GM23338 (cell line): ENCODE results near the gene MAP2K4. TPM values are rescaled to one million over a fixed set of nuclear protein-coding genes. Genes with fewer than 3 reads are reported as not detected.
"Not testable (repeated sequence)": the region's sequence is repeated elsewhere in the genome, so short reads cannot be mapped to it uniquely, and the experiment has no call there.

Source experiments
- ATAC-seq: fragments of 200-7000 bp; cut with Tn5 transposase; 3 replicates; pipeline ENCODE4 v1.9.1; 2020
- DNase-seq: peaks from one replicate; pipeline ENCODE4 v3.0.0-alpha.2; 2015; ENCODE audit warnings: low spot score
- H2AFZ ChIP-seq: fragments of 200-600 bp; sonication (generic); 2 replicates; pipeline ENCODE4 v1.8.0; 2016; ENCODE audit warnings: antibody characterized with exemption, mild to moderate bottlenecking, moderate library complexity
- H3F3A ChIP-seq: fragments of 200-600 bp; sonication (generic); replicated peaks from 2 replicates; pipeline ENCODE4 v1.8.0; 2017; ENCODE audit warnings: antibody characterized with exemption, mixed run types, low read depth
- H3K27ac ChIP-seq: fragments of 200-600 bp; sonication (generic); 2 replicates; pipeline ENCODE4 v1.6.1; 2016; ENCODE audit warnings: low read depth
- H3K27me3 ChIP-seq: fragments of 200-600 bp; sonication (generic); 2 replicates; pipeline ENCODE4 v1.8.0; 2016; ENCODE audit warnings: mild to moderate bottlenecking, mixed run types, moderate library complexity; ENCODE audit not compliant: insufficient read depth
- H3K36me3 ChIP-seq: fragments of 200-600 bp; sonication (generic); 2 replicates; pipeline ENCODE4 v1.8.0; 2016; ENCODE audit warnings: mild to moderate bottlenecking; ENCODE audit not compliant: insufficient read depth
- H3K4me1 ChIP-seq: fragments of 200-600 bp; sonication (generic); 2 replicates; pipeline ENCODE4 v1.8.0; 2016; ENCODE audit warnings: mild to moderate bottlenecking, moderate library complexity; ENCODE audit not compliant: insufficient read depth
- H3K4me2 ChIP-seq: fragments of 200-600 bp; sonication (generic); 2 replicates; pipeline ENCODE4 v1.7.1; 2017; ENCODE audit warnings: mixed run types
- H3K4me3 ChIP-seq: fragments of 200-600 bp; sonication (generic); 2 replicates; pipeline ENCODE4 v1.6.1; 2016; ENCODE audit warnings: mixed run types
- H3K79me2 ChIP-seq: fragments of 200-600 bp; sonication (generic); replicated peaks from 2 replicates; pipeline ENCODE4 v1.8.0; 2017; ENCODE audit warnings: mild to moderate bottlenecking; ENCODE audit not compliant: insufficient read depth
- H3K9me2 ChIP-seq: fragments of 200-600 bp; sonication (generic); 2 replicates; pipeline ENCODE4 v1.8.0; 2017; ENCODE audit not compliant: insufficient read depth
- H4K20me1 ChIP-seq: fragments of 200-600 bp; sonication (generic); replicated peaks from 2 replicates; pipeline ENCODE4 v1.8.0; 2017; ENCODE audit warnings: mild to moderate bottlenecking; ENCODE audit not compliant: insufficient read depth
- H3K27ac Mint-ChIP-seq: 2 replicates; pipeline ENCODE4 v1.8.0; 2020; ENCODE audit warnings: inconsistent platforms, mild to moderate bottlenecking, moderate library complexity, mixed read lengths
- H3K27me3 Mint-ChIP-seq: 3 replicates; pipeline ENCODE4 v1.8.0; 2022; ENCODE audit warnings: low read depth, mild to moderate bottlenecking, moderate library complexity, mixed read lengths, inconsistent platforms; ENCODE audit not compliant: insufficient read depth, poor library complexity
- H3K36me3 Mint-ChIP-seq: 3 replicates; pipeline ENCODE4 v1.8.0; 2021; ENCODE audit warnings: low read depth, mild to moderate bottlenecking, inconsistent platforms, moderate library complexity, mixed read lengths
- H3K4me1 Mint-ChIP-seq: 3 replicates; pipeline ENCODE4 v1.8.0; 2020; ENCODE audit warnings: mild to moderate bottlenecking, inconsistent platforms, mixed read lengths
- H3K4me3 Mint-ChIP-seq: 3 replicates; pipeline ENCODE4 v1.8.0; 2021; ENCODE audit warnings: moderate library complexity, mild to moderate bottlenecking, inconsistent platforms, mixed read lengths
- H3K9me3 Mint-ChIP-seq: 3 replicates; pipeline ENCODE4 v1.8.0; 2020; ENCODE audit warnings: moderate library complexity, mild to moderate bottlenecking, inconsistent platforms, mixed read lengths
- CREB1 ChIP-seq: fragments of 250-450 bp; sonication (Bioruptor Pico); IDR thresholded peaks from 2 replicates; pipeline ENCODE4 v1.5.0; 2020; ENCODE audit warnings: low read depth, mild to moderate bottlenecking, moderate library complexity
- EZH2 ChIP-seq: fragments of 200-600 bp; sonication (generic); IDR thresholded peaks from one replicate; pipeline ENCODE4 v1.8.0; 2017; ENCODE audit warnings: antibody characterized with exemption, mild to moderate bottlenecking, low read depth; ENCODE audit not compliant: unreplicated experiment
- EZH2phosphoT487 ChIP-seq: fragments of 200-600 bp; sonication (generic); IDR thresholded peaks from one replicate; pipeline ENCODE4 v1.8.1; 2018; ENCODE audit warnings: antibody characterized with exemption; ENCODE audit not compliant: unreplicated experiment
- NANOG ChIP-seq: IDR thresholded peaks from 2 replicates; pipeline ENCODE4 v1.6.1; 2016; ENCODE audit warnings: antibody characterized with exemption, borderline replicate concordance
- POLR2AphosphoS5 ChIP-seq: IDR thresholded peaks from 2 replicates; pipeline ENCODE4 v1.6.1; 2016; ENCODE audit warnings: antibody characterized with exemption, low read depth
- ZNF114 ChIP-seq: fragments of 250-450 bp; sonication (Bioruptor Pico); IDR thresholded peaks from 2 replicates; pipeline ENCODE4 v1.5.0; 2020; ENCODE audit warnings: mild to moderate bottlenecking, moderate library complexity
- long read RNA-seq: library from polyadenylated mRNA; unstranded; transcript quantifications from one replicate; pipeline ENCODE4 v2.0.0, GENCODE V29; 2020; ENCODE audit not compliant: unreplicated experiment
- polyA plus RNA-seq: library from polyadenylated mRNA; unstranded; fragments of >200 nt; fragmentation: Nextera tagmentation; extraction: Ambion mirVana; gene quantifications from 2 replicates; pipeline ENCODE4 v1.2.1, GENCODE V29; 2016
- total RNA-seq: library from RNA; depleted of rRNA; stranded (reverse); fragments of >200 nt; shearing (Covaris generic); gene quantifications from 2 replicates; pipeline ENCODE4 v1.2.3, GENCODE V29; 2014; rRNA removed
- TF ChIP-seq, protein P1 (sequence below): IDR thresholded peaks from one replicate; pipeline ENCODE4 v1.6.1; 2018; ENCODE audit warnings: antibody characterized with exemption; ENCODE audit not compliant: unreplicated experiment

MAP2K4 gene
- total RNA-seq (36.4 and 36.9 TPM in 2 replicates), polyA plus RNA-seq (23.3 and 25.3 TPM in 2 replicates)
- long read RNA-seq, partial matches to known transcripts = 3 of 4 reads
- long read RNA-seq, other reads (novel, unspliced or antisense) = 1 of 4 reads

DNA sequence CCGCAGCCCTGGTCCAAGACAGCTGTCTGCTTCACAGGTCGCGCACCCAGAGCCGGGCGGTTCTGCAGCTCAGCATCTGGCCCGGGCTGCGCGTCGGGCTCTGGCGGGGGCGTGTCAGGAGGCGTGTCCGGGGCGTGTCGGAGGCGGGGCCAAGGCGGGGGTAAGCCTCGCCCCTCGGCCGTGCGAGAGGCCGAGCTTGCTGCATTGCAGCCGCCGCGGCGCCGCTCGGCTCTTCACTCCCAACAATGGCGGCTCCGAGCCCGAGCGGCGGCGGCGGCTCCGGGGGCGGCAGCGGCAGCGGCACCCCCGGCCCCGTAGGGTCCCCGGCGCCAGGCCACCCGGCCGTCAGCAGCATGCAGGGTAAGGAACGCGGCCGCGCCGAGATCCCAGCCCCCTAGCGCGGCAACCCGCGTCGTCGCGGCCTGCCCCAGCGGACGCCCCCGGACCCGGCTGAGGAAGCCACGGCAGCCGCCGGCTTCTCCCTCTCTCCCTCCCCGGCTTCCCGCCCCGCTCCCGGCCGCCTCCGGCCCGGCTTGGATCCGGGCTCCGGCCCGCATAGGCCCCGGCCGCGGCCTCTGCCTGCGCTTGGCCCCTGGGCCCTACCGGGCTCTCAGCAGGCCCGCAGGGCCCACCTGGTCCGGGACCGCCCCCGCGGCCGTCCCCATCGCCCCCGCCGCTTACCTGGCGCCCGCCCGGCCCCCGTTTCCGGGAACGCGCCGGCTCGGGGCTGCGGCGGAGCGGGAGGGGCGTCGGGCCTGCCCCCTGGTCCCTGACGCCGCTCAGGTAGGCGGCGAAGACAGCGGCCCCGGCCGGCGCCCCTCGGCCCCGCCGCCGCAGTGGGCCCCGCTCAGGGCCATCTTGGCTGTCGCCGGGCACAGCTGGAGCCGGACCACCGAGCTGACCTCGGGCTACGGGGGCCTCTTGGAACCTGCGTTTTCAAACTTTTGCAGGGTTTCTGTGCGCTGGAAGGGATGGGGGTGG, at the start of gene MAP2K4:
MAP2K4 (plus strand) TSS at position 236 of the 981 bp plus-strand sequence; CDS start at position 246, 10 bp downstream.
- H3F3A ChIP-seq = no peaks in the 10 kb centered on the region; the same call in 1 of the 2 replicates
- H3K36me3 ChIP-seq = no peaks in the 10 kb centered on the region
- peak within 1 kb of the TSS; percentile 94 for H2AFZ ChIP-seq
- Mint-ChIP-seq H3K4me1 (peaks cover 33% of the 10 kb centered on the region), H3K9me3 (no peaks in the 10 kb centered on the region), H3K27me3 (no peaks in the 10 kb centered on the region), H3K4me3 (peak within 1 kb of the TSS; percentile 81), H3K27ac (no peak within 1 kb of the TSS), H3K36me3 (no peaks in the 10 kb centered on the region; the same call in 2 of the 3 replicates)
- H4K20me1 ChIP-seq = peaks cover 33% of the 10 kb centered on the region
- H3K4me3 ChIP-seq = peak within 1 kb of the TSS; percentile 85
- H3K4me2 ChIP-seq = peak within 1 kb of the TSS; percentile 98
- DNase-seq (peak; percentile 94), ATAC-seq (peak; percentile 95)
- H3K4me1 ChIP-seq = peaks cover 47% of the 10 kb centered on the region
- H3K27me3 ChIP-seq = peaks cover 7% of the 10 kb centered on the region
- TF ChIP-seq NANOG = no peak
- TF ChIP-seq EZH2phosphoT487 = no peak
- TF ChIP-seq EZH2 = no peak
- peak; percentile 42; the same call in 1 of the 2 replicates for TF ChIP-seq CREB1 (CRISPR knock-in tag)
- TF ChIP-seq ZNF114 (CRISPR knock-in tag) = no peak
- TF ChIP-seq, protein P1, sequence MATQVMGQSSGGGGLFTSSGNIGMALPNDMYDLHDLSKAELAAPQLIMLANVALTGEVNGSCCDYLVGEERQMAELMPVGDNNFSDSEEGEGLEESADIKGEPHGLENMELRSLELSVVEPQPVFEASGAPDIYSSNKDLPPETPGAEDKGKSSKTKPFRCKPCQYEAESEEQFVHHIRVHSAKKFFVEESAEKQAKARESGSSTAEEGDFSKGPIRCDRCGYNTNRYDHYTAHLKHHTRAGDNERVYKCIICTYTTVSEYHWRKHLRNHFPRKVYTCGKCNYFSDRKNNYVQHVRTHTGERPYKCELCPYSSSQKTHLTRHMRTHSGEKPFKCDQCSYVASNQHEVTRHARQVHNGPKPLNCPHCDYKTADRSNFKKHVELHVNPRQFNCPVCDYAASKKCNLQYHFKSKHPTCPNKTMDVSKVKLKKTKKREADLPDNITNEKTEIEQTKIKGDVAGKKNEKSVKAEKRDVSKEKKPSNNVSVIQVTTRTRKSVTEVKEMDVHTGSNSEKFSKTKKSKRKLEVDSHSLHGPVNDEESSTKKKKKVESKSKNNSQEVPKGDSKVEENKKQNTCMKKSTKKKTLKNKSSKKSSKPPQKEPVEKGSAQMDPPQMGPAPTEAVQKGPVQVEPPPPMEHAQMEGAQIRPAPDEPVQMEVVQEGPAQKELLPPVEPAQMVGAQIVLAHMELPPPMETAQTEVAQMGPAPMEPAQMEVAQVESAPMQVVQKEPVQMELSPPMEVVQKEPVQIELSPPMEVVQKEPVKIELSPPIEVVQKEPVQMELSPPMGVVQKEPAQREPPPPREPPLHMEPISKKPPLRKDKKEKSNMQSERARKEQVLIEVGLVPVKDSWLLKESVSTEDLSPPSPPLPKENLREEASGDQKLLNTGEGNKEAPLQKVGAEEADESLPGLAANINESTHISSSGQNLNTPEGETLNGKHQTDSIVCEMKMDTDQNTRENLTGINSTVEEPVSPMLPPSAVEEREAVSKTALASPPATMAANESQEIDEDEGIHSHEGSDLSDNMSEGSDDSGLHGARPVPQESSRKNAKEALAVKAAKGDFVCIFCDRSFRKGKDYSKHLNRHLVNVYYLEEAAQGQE = no peak
- TF ChIP-seq POLR2AphosphoS5 = peak; percentile 76
- H3K27ac ChIP-seq = peak within 1 kb of the TSS; percentile 74
- peaks cover 46% of the 10 kb centered on the region for H3K79me2 ChIP-seq
- no peaks in the 10 kb centered on the region for H3K9me2 ChIP-seq

DNA sequence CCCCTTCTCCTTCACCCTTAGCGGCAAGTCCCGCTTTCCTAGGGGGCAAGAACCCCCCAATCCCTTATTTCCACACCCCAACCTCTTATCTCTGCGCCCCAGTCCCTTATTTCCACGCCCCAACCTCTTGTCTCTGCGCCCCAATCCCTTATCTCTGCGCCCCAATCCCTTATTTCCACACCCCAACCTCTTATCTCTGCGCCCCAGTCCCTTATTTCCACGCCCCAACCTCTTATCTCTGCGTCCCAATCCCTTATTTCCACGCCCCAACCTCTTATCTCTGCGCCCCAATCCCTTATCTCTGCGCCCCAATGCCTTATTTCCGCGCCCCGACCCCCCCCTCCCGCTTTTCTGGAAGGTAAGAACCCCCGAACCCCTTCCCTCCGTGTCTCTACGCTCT, 47.9 kb upstream of the MAP2K4 start:
- not testable (repeated sequence) for ATAC-seq, H3K79me2 ChIP-seq, H3K4me3 ChIP-seq, H2AFZ ChIP-seq, H3K4me2 ChIP-seq, H3K4me3 Mint-ChIP-seq, DNase-seq, H3F3A ChIP-seq, H3K27ac Mint-ChIP-seq, H3K36me3 ChIP-seq, H4K20me1 ChIP-seq, H3K9me2 ChIP-seq, H3K27me3 ChIP-seq, H3K27me3 Mint-ChIP-seq, H3K27ac ChIP-seq
- peaks cover 12% of the 10 kb centered on the region; the same call in 1 of the 2 replicates for H3K4me1 ChIP-seq
- Mint-ChIP-seq H3K36me3 (peaks cover 20% of the 10 kb centered on the region), H3K9me3 (peaks cover 19% of the 10 kb centered on the region), H3K4me1 (peaks cover 36% of the 10 kb centered on the region; the same call in 2 of the 3 replicates)
